GM23248 (cell line): ENCODE data around the gene KRT14. TPM values are rescaled to one million over a fixed set of nuclear protein-coding genes. Genes with fewer than 3 reads are reported as not detected.
"Not testable (repeated sequence)": the region's sequence is repeated elsewhere in the genome, so short reads cannot be mapped to it uniquely, and the experiment has no call there.

ENCODE experiments used
- DNase-seq: peaks from one replicate; pipeline ENCODE4 v3.0.0-alpha.2; 2015
- H2AFZ ChIP-seq: fragments of 200-600 bp; sonication (generic); 2 replicates; pipeline ENCODE4 v1.6.1; 2016; ENCODE audit warnings: antibody characterized with exemption
- H3F3A ChIP-seq: fragments of 200-600 bp; sonication (generic); 2 replicates; pipeline ENCODE4 v1.6.1; 2016; ENCODE audit warnings: mild to moderate bottlenecking, antibody characterized with exemption, mixed run types; ENCODE audit not compliant: insufficient read depth
- H3K27ac ChIP-seq: fragments of 200-600 bp; sonication (generic); 2 replicates; pipeline ENCODE4 v1.5.1; 2016; ENCODE audit warnings: mild to moderate bottlenecking
- H3K27me3 ChIP-seq: fragments of 200-600 bp; sonication (generic); replicated peaks from 2 replicates; pipeline ENCODE4 v1.6.1; 2016; ENCODE audit warnings: mild to moderate bottlenecking; ENCODE audit not compliant: insufficient read depth
- H3K36me3 ChIP-seq: fragments of 200-600 bp; sonication (generic); 2 replicates; pipeline ENCODE4 v1.6.1; 2016; ENCODE audit warnings: low read depth, mild to moderate bottlenecking
- H3K4me1 ChIP-seq: fragments of 200-600 bp; sonication (generic); 2 replicates; pipeline ENCODE4 v1.6.1; 2016; ENCODE audit warnings: mild to moderate bottlenecking; ENCODE audit not compliant: insufficient read depth
- H3K4me2 ChIP-seq: fragments of 200-600 bp; sonication (generic); one replicate; pipeline ENCODE4 v1.6.1; 2016; ENCODE audit warnings: mild to moderate bottlenecking; ENCODE audit not compliant: unreplicated experiment
- H3K4me3 ChIP-seq: fragments of 200-600 bp; sonication (generic); 2 replicates; pipeline ENCODE4 v1.5.1; 2016; ENCODE audit warnings: mild to moderate bottlenecking
- H3K79me2 ChIP-seq: fragments of 200-600 bp; sonication (generic); 2 replicates; pipeline ENCODE4 v1.6.1; 2016; ENCODE audit warnings: mild to moderate bottlenecking; ENCODE audit not compliant: insufficient read depth
- H3K9ac ChIP-seq: fragments of 200-600 bp; sonication (generic); 2 replicates; pipeline ENCODE4 v1.6.1; 2016; ENCODE audit warnings: mild to moderate bottlenecking
- H3K9me2 ChIP-seq: fragments of 200-600 bp; sonication (generic); 2 replicates; pipeline ENCODE4 v1.6.1; 2016; ENCODE audit warnings: mixed run types, mild to moderate bottlenecking, moderate library complexity; ENCODE audit not compliant: insufficient read depth
- H3K9me3 ChIP-seq: fragments of 200-600 bp; sonication (generic); one replicate; pipeline ENCODE4 v1.6.1; 2017; ENCODE audit warnings: low read depth
- H4K20me1 ChIP-seq: fragments of 200-600 bp; sonication (generic); 2 replicates; pipeline ENCODE4 v1.6.0; 2016; ENCODE audit not compliant: insufficient read depth
- EZH2 ChIP-seq: fragments of 200-600 bp; sonication (generic); IDR thresholded peaks from 2 replicates; pipeline ENCODE4 v1.6.1; 2018; ENCODE audit warnings: antibody characterized with exemption, mild to moderate bottlenecking; ENCODE audit not compliant: insufficient read depth, poor library complexity, severe bottlenecking
- EZH2phosphoT487 ChIP-seq: fragments of 200-600 bp; sonication (generic); IDR thresholded peaks from 2 replicates; pipeline ENCODE4 v1.6.1; 2018; ENCODE audit warnings: antibody characterized with exemption, moderate library complexity, mild to moderate bottlenecking, low read depth; ENCODE audit not compliant: insufficient read depth
- WGBS, 2 experiments: methylation state at CpG; one replicate each; pipeline ENCODE4 v1.1.6; 2015 to 2017; ENCODE audit warnings: low lambda C conversion rate in 2 of 2, low coverage in 1 of 2; ENCODE audit errors: missing lambda C conversion rate in 2 of 2; 5-methylcytosine and 5-hydroxymethylcytosine counted together
- in situ Hi-C: fragments of 300-500 bp; cut with MboI; formaldehyde crosslinking; loops from 2 replicates; pipeline ENCODE4 v1.15.0; 2020
- polyA plus RNA-seq: library from polyadenylated mRNA; unstranded; fragments of >200 nt; fragmentation: Nextera tagmentation; extraction: Ambion mirVana; gene quantifications from 2 replicates; pipeline ENCODE4 v1.2.1, GENCODE V29; 2016
- total RNA-seq: library from RNA; depleted of rRNA; stranded (reverse); fragments of >200 nt; shearing (Covaris generic); gene quantifications from 2 replicates; pipeline ENCODE4 v1.2.3, GENCODE V29; 2014

KRT14 gene
- total and polyA plus RNA-seq, 2 experiments from 2014 or later = 0.93 TPM; not detected in 1

DNA sequence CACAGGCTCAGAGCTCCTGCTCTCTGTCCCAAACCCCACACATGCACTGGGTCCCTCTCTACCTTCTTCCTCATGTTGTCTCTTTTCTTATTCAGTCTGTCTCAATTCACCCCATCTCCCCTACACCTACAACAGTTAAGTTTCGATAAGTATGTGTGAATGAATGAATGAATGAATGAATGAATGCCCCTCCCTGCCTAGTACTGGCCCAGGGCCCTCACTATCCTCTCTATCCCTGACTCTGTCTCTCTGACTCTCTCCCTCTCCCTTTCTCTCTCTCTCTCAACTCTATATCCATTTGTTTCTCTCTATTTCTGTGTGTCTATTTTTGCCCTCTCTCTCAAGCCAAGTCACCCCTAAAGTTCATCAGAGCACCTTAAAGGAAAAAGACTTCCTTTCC lies 8.2 kb downstream of the KRT14 start:
- no peaks in the 10 kb centered on the region for H4K20me1 ChIP-seq
- peaks cover 25% of the 10 kb centered on the region; the same call in 1 of the 2 replicates for H3K27me3 ChIP-seq
- H3F3A ChIP-seq = no peaks in the 10 kb centered on the region
- no peak for DNase-seq
- WGBS, 2 experiments = 73 to 82% methylated on average over 1 of the region's 1 CpG
- no peak overlapping the region for H3K4me2 ChIP-seq
- no peak overlapping the region for H2AFZ ChIP-seq
- H3K27ac ChIP-seq = no peak overlapping the region
- in situ Hi-C loops = no loop called here
- H3K9me2 ChIP-seq = no peaks in the 10 kb centered on the region
- no peak overlapping the region for H3K9ac ChIP-seq
- H3K4me1 ChIP-seq = 0 out of 2 replicates have a peak, but pooled peaks cover 9% of the 10 kb centered on the region
- TF ChIP-seq EZH2 = no peak
- no peak for TF ChIP-seq EZH2phosphoT487
- no peak overlapping the region for H3K4me3 ChIP-seq
- H3K36me3 ChIP-seq = no peaks in the 10 kb centered on the region
- no peaks in the 10 kb centered on the region for H3K79me2 ChIP-seq
- no peaks in the 10 kb centered on the region for H3K9me3 ChIP-seq

DNA sequence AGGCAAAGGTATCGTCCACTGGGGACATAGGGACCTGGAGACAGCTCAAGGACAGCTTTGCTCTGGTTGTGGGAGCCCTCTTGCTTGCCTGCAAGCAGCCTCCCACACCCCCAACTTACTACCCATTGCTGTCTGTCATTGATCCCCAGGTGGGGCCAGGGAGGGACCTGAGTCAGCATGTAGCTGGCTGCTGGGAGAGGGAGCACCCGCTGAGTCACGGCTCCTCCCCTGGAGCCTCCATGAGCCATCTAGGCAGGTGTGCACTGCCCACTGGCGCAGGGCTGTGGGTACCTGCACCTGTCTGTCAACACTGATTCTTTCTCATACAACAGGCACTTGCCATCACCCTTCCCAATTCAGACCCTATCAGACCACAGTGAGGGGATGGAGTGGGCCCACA lies 10.0 kb downstream of the KRT14 start:
- H3K27ac ChIP-seq, H3K4me2 ChIP-seq, H3K4me1 ChIP-seq, H3K4me3 ChIP-seq, DNase-seq, H4K20me1 ChIP-seq, H3K9ac ChIP-seq, H3K36me3 ChIP-seq, H3K79me2 ChIP-seq, H2AFZ ChIP-seq, H3K9me3 ChIP-seq, H3K9me2 ChIP-seq, H3F3A ChIP-seq, in situ Hi-C loops: not testable (repeated sequence)
- WGBS, 2 experiments = 52 to 57% methylated on average over 3 to 4 of the region's 4 CpGs
- H3K27me3 ChIP-seq = peaks cover 39% of the 10 kb centered on the region

GRCh38 chr17:41575336-41575735 lies 11.4 kb downstream of the KRT14 start:
- Histone ChIP-seq H3K36me3 (no peaks in the 10 kb centered on the region), H3F3A (no peaks in the 10 kb centered on the region), H3K9ac (no peak overlapping the region), H4K20me1 (no peaks in the 10 kb centered on the region), H3K4me3 (no peak overlapping the region), H2AFZ (no peak overlapping the region), H3K27ac (no peak overlapping the region), H3K9me2 (no peaks in the 10 kb centered on the region), H3K9me3 (no peaks in the 10 kb centered on the region), H3K79me2 (no peaks in the 10 kb centered on the region), H3K4me2 (no peak overlapping the region), H3K4me1 (0 out of 2 replicates have a peak, but pooled peaks cover under 1% of the 10 kb centered on the region), H3K27me3 (peaks cover 51% of the 10 kb centered on the region)
- TF ChIP-seq EZH2phosphoT487 (no peak), EZH2 (no peak)
- in situ Hi-C loops = no loop called here
- no peak for DNase-seq
- 15 to 38% methylated on average over 3 of the region's 3 CpGs for WGBS, 2 experiments

DNA sequence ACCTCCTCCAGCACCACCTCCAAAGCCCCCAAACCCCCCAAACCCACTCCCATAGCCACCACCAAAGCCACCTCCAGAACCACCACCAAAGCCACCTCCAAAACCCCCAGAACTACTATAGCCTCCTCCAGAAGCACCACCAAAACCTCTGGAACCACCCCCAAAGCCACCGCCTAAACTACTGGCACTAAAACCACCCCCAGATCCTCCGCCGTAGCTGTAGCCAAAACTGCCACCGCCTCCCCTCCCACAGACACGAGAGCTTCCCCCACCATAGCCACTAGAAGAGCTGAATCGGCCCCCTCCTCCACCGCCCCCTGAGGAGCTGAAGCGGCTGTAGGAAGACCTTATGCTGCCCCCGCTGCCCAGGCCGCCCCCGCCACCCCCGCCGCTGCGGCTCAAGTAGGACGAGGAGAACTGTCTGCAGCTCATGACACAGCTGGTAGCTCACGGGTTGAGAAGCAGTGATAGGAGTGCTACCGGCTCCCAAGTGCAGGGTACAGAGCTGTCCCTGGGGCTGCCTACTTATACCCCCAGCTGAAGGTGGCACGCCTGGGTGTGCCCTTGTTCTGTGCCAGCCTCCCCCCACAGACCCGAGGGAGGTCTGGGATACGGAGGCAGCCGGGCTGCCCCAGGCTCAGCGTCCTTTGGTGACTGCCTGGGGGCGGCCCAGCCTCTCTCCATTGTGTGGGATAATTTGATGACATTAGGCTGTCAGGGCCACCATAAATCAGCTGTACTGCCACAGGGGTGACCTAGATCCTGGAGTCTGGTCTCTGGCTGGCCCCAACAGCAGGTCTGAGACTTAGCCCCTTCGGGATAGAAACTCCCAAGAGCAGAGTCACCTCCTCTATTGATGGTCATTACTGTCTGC lies 14.9 kb downstream of the KRT14 start, which contains the start of gene KRT9:
KRT9 (minus strand) TSS at position 499 of the 874 bp plus-strand sequence; CDS start at position 432, 67 bp downstream.
- Histone ChIP-seq H3K79me2 (no peaks in the 10 kb centered on the region), H3K4me3 (no peak within 1 kb of the TSS), H3K9me3 (no peaks in the 10 kb centered on the region), H3K9ac (no peak within 1 kb of the TSS), H3K4me1 (no peaks in the 10 kb centered on the region), H3F3A (no peaks in the 10 kb centered on the region), H3K27me3 (peaks cover 53% of the 10 kb centered on the region), H3K4me2 (no peak within 1 kb of the TSS), H3K36me3 (no peaks in the 10 kb centered on the region), H3K9me2 (no peaks in the 10 kb centered on the region), H2AFZ (no peak within 1 kb of the TSS), H3K27ac (no peak within 1 kb of the TSS), H4K20me1 (no peaks in the 10 kb centered on the region)
- no peak for TF ChIP-seq EZH2
- no peak for TF ChIP-seq EZH2phosphoT487
- no peak for DNase-seq
- 50 to 57% methylated on average over 19 to 24 of the region's 24 CpGs for WGBS, 2 experiments
- in situ Hi-C loops = no loop called here
